ENCODE data around the gene ACAP3. TPM values are rescaled to one million over a fixed set of nuclear protein-coding genes. Genes with fewer than 3 reads are reported as not detected.

Gene ACAP3
- total RNA-seq, 1 experiment from 2014 or later: 17.5 TPM

- no peak for DNase-seq (ENCODE audit: low read depth)
These were observed 62.4 kb downstream of the ACAP3 start for GRCh38 chr1:1245178-1245816.

GRCh38 chr1:1244192-1244811 lies 63.4 kb downstream of the ACAP3 start:
- peak; percentile 26 for DNase-seq (ENCODE audit: low read depth)

GRCh38 chr1:1243807-1244191 lies 63.9 kb downstream of the ACAP3 start:
- peak; percentile 27 for DNase-seq (ENCODE audit: low read depth)

- no peak for DNase-seq (ENCODE audit: low read depth)
These were observed 64.5 kb downstream of the ACAP3 start for GRCh38 chr1:1243266-1243660.

GRCh38 chr1:1242461-1243265 lies 65.1 kb downstream of the ACAP3 start:
- DNase-seq (ENCODE audit: low read depth): no peak

Other genes with a start within 250 kb of the ACAP3 start
- gene RNF223, start 233.6 kb downstream of the ACAP3 start, total RNA-seq (2014; rRNA removed; shearing (Covaris generic)): not detected in 2 replicates
- gene C1orf159, start 191.8 kb downstream of the ACAP3 start, total RNA-seq (2014; rRNA removed; shearing (Covaris generic)): 14.8 and 19.1 TPM in 2 replicates
- not detected in 2 replicates for gene TTLL10, start 134.1 kb downstream of the ACAP3 start, total RNA-seq (2014; rRNA removed; shearing (Covaris generic))
- gene TNFRSF18, start 101.3 kb downstream of the ACAP3 start, total RNA-seq (2014; rRNA removed; shearing (Covaris generic)): 0.89 and 1.9 TPM in 2 replicates
- not detected in 2 replicates for gene TNFRSF4, start 93.8 kb downstream of the ACAP3 start, total RNA-seq (2014; rRNA removed; shearing (Covaris generic))
- gene SDF4, start 75.9 kb downstream of the ACAP3 start, total RNA-seq (2014; rRNA removed; shearing (Covaris generic)): 84.4 and 91.8 TPM in 2 replicates
- gene B3GALT6, start 75.7 kb downstream of the ACAP3 start, total RNA-seq (2014; rRNA removed; shearing (Covaris generic)): 44.5 and 49.1 TPM in 2 replicates
- 0.36 TPM in 1 of 2 replicates, not detected in the other for gene C1QTNF12, start 61.2 kb downstream of the ACAP3 start, total RNA-seq (2014; rRNA removed; shearing (Covaris generic))
- gene UBE2J2, start 34.1 kb downstream of the ACAP3 start, total RNA-seq (2014; rRNA removed; shearing (Covaris generic)): 82.1 and 87.3 TPM in 2 replicates
- 0.71 and 0.86 TPM in 2 replicates for gene SCNN1D, start 27.5 kb downstream of the ACAP3 start, total RNA-seq (2014; rRNA removed; shearing (Covaris generic))
- gene PUSL1, start 667 bp upstream of the ACAP3 start, total RNA-seq (2014; rRNA removed; shearing (Covaris generic)): 18.8 and 39.8 TPM in 2 replicates
- gene INTS11, start 16.7 kb upstream of the ACAP3 start, total RNA-seq (2014; rRNA removed; shearing (Covaris generic)): 76.5 and 95.7 TPM in 2 replicates
- gene CPTP, start 16.9 kb upstream of the ACAP3 start, total RNA-seq (2014; rRNA removed; shearing (Covaris generic)): 7.0 and 12.9 TPM in 2 replicates
- gene TAS1R3, start 23.4 kb upstream of the ACAP3 start, total RNA-seq (2014; rRNA removed; shearing (Covaris generic)): under 0.01 TPM in 1 of 2 replicates, not detected in the other
- 44.4 and 65.5 TPM in 2 replicates for gene DVL1, start 41.5 kb upstream of the ACAP3 start, total RNA-seq (2014; rRNA removed; shearing (Covaris generic))
- 0.23 TPM in 1 of 2 replicates, not detected in the other for gene MXRA8, start 50.6 kb upstream of the ACAP3 start, total RNA-seq (2014; rRNA removed; shearing (Covaris generic))
- 267 and 308 TPM in 2 replicates for gene AURKAIP1, start 67.3 kb upstream of the ACAP3 start, total RNA-seq (2014; rRNA removed; shearing (Covaris generic))
- gene CCNL2, start 91.4 kb upstream of the ACAP3 start, total RNA-seq (2014; rRNA removed; shearing (Covaris generic)): 58.8 and 81.7 TPM in 2 replicates
- gene MRPL20, start 99.4 kb upstream of the ACAP3 start, total RNA-seq (2014; rRNA removed; shearing (Covaris generic)): 303 and 385 TPM in 2 replicates
- not detected in 2 replicates for gene ANKRD65, start 113.3 kb upstream of the ACAP3 start, total RNA-seq (2014; rRNA removed; shearing (Covaris generic))
- 2.2 and 5.7 TPM in 2 replicates for gene VWA1, start 127.8 kb upstream of the ACAP3 start, total RNA-seq (2014; rRNA removed; shearing (Covaris generic))
- gene ATAD3C, start 141.8 kb upstream of the ACAP3 start, total RNA-seq (2014; rRNA removed; shearing (Covaris generic)): 0.06 and 0.29 TPM in 2 replicates
- gene ATAD3B, start 163.8 kb upstream of the ACAP3 start, total RNA-seq (2014; rRNA removed; shearing (Covaris generic)): 46.8 and 47.5 TPM in 2 replicates
- gene ATAD3A, start 204.2 kb upstream of the ACAP3 start, total RNA-seq (2014; rRNA removed; shearing (Covaris generic)): 85.1 and 85.4 TPM in 2 replicates
- gene TMEM240, start 232.7 kb upstream of the ACAP3 start, total RNA-seq (2014; rRNA removed; shearing (Covaris generic)): 0.11 TPM in 1 of 2 replicates, not detected in the other

Measured in Daoy (cell line).